Astrocyte (in vitro differentiated cells and primary cell): ENCODE data around the gene BCS1L. TPM values are rescaled to one million over a fixed set of nuclear protein-coding genes. Genes with fewer than 3 reads are reported as not detected.

Experiments used
- DNase-seq: peaks from one replicate; pipeline ENCODE4 v3.0.0-alpha.2; 2010; ENCODE audit warnings: low read depth
- FAIRE-seq: peaks from 2 replicates; lab custom pipeline; 2011; peaks lifted over from hg19 to GRCh38; lab: Jason Lieb, UNC
- H2AFZ ChIP-seq: 2 replicates; pipeline ENCODE4 v1.6.0; 2012; ENCODE audit warnings: low read depth, low read length, inconsistent platforms
- H3K27ac ChIP-seq: 2 replicates; pipeline ENCODE4 v1.5.1; 2011; ENCODE audit warnings: low read depth, low read length, inconsistent platforms
- H3K27me3 ChIP-seq: 2 replicates; pipeline ENCODE4 v1.6.0; 2011; ENCODE audit warnings: low read length, inconsistent platforms; ENCODE audit not compliant: insufficient read depth
- H3K36me3 ChIP-seq: 2 replicates; pipeline ENCODE4 v1.5.1; 2011; ENCODE audit warnings: low read length, inconsistent platforms; ENCODE audit not compliant: insufficient read depth
- H3K4me1 ChIP-seq: 2 replicates; pipeline ENCODE4 v1.5.1; 2011; ENCODE audit warnings: low read length, inconsistent platforms; ENCODE audit not compliant: insufficient read depth
- H3K4me2 ChIP-seq: 2 replicates; pipeline ENCODE4 v1.6.0; 2012; ENCODE audit warnings: low read length, inconsistent platforms
- H3K4me3 ChIP-seq: 2 replicates; pipeline ENCODE4 v1.5.1; 2011; ENCODE audit warnings: low read depth, mild to moderate bottlenecking, low read length, inconsistent platforms; ENCODE audit not compliant: insufficient read depth
- H3K79me2 ChIP-seq: 2 replicates; pipeline ENCODE4 v1.6.0; 2012; ENCODE audit warnings: mild to moderate bottlenecking, low read length, inconsistent platforms; ENCODE audit not compliant: insufficient read depth
- H3K9ac ChIP-seq: 2 replicates; pipeline ENCODE4 v1.6.0; 2012; ENCODE audit warnings: mild to moderate bottlenecking, low read length, inconsistent platforms
- H3K9me3 ChIP-seq: 2 replicates; pipeline ENCODE4 v1.5.1; 2012; ENCODE audit warnings: low read depth, mild to moderate bottlenecking, low read length, inconsistent platforms; ENCODE audit not compliant: insufficient read depth
- H4K20me1 ChIP-seq: 2 replicates; pipeline ENCODE4 v1.6.0; 2012; ENCODE audit warnings: low read length, inconsistent platforms; ENCODE audit not compliant: insufficient read depth
- H3K27ac Mint-ChIP-seq: one replicate; pipeline ENCODE4 v1.8.0; 2021; ENCODE audit warnings: mild to moderate bottlenecking, mixed read lengths; ENCODE audit not compliant: unreplicated experiment
- H3K27me3 Mint-ChIP-seq: one replicate; pipeline ENCODE4 v1.8.0; 2021; ENCODE audit warnings: low read depth, mixed read lengths; ENCODE audit not compliant: unreplicated experiment
- H3K36me3 Mint-ChIP-seq: one replicate; pipeline ENCODE4 v1.8.0; 2021; ENCODE audit warnings: low read depth, mixed read lengths; ENCODE audit not compliant: unreplicated experiment
- H3K4me1 Mint-ChIP-seq: one replicate; pipeline ENCODE4 v1.8.0; 2021; ENCODE audit warnings: low read depth, mixed read lengths; ENCODE audit not compliant: unreplicated experiment
- H3K4me3 Mint-ChIP-seq: one replicate; pipeline ENCODE4 v1.8.0; 2021; ENCODE audit warnings: mild to moderate bottlenecking, moderate library complexity, mixed read lengths; ENCODE audit not compliant: unreplicated experiment
- H3K9me3 Mint-ChIP-seq: one replicate; pipeline ENCODE4 v1.8.0; 2021; ENCODE audit warnings: mild to moderate bottlenecking, mixed read lengths; ENCODE audit not compliant: unreplicated experiment
- EZH2 ChIP-seq: IDR thresholded peaks from 2 replicates; pipeline ENCODE4 v1.6.1; 2012; ENCODE audit warnings: mild to moderate bottlenecking, low read length, inconsistent platforms; ENCODE audit not compliant: insufficient read depth
- total RNA-seq: library from RNA; stranded (reverse); gene quantifications from 2 replicates; pipeline ENCODE4 v1.2.1, GENCODE V29; 2021
- TF ChIP-seq, protein P1 (sequence below): IDR thresholded peaks from 2 replicates; pipeline ENCODE4 v1.5.1; 2011; ENCODE audit warnings: low read depth, mild to moderate bottlenecking, inconsistent platforms, low read length, moderate library complexity; ENCODE audit not compliant: insufficient read depth

The BCS1L gene
- total RNA-seq, 1 donor from 2014 or later: 27.5 TPM

DNA sequence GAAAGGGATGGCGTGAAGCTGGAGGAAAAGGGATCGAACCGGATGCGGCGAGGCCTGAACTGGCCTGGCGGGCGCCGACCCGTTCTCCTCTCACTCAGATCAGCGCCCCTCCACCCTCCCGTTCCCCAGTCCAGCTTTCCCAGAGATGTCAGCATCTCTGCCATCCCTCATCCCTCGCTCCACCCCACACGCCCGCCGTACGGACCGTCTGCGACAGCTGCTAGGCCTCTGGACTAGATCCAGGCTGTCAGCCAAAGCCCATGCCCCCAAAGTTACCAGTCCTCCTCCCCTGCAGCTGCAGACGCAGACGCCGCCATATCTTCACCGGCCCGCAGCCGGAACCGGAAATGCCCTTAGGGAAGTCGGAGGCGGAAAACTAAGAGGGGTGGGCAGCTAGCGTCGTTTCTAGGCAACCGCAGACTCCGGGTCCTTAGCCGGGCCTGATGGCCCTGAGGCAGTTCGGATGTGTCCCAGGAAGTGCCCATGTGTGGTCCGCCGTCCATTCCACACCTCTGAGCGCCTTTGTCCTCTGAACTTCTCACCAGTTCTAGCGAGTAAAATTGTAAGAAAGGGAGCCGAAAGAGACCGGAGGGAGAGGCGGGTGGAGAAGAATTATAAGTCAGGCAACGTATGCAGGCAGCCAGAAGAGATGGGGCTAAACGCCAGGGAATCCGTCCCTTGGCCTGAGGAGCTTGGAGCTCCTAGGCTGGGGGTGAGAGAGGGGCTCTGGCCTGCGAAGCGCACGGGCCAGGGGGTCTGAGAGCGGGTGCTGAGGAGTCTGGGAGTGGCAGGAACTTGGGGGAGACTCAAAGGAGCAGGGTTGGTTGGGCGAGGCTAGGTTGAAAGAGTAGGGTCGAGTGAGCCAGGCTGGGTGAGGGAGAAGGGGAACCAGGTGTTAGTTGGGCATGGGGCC lies 12.4 kb downstream of the BCS1L start, which contains the start of the genes RNF25 and STK36:
TSS of gene RNF25 (minus strand) at position 349 of the 913 bp plus-strand sequence. CDS start at position 317, 32 bp downstream.
TSS of gene STK36 (plus strand) at position 433 of the 913 bp plus-strand sequence. CDS start 744 bp downstream, outside the sequence.
- Mint-ChIP-seq H3K27ac (peak within 1 kb of the TSS; percentile 99), H3K4me3 (peak within 1 kb of the TSS; percentile 99), H3K27me3 (no peaks in the 10 kb centered on the region), H3K36me3 (peaks cover 7% of the 10 kb centered on the region), H3K9me3 (no peaks in the 10 kb centered on the region), H3K4me1 (peaks cover 8% of the 10 kb centered on the region)
- Histone ChIP-seq H3K4me1 (peaks cover 9% of the 10 kb centered on the region), H2AFZ (peak within 1 kb of the TSS; percentile 82), H3K79me2 (peaks cover 37% of the 10 kb centered on the region), H3K36me3 (peaks cover 19% of the 10 kb centered on the region), H3K4me2 (peak within 1 kb of the TSS; percentile 98), H3K4me3 (peak within 1 kb of the TSS; percentile 94), H3K9me3 (no peaks in the 10 kb centered on the region), H4K20me1 (peaks cover 32% of the 10 kb centered on the region), H3K9ac (peak within 1 kb of the TSS; percentile 87), H3K27ac (peak within 1 kb of the TSS; percentile 84), H3K27me3 (no peaks in the 10 kb centered on the region)
- FAIRE-seq (no peak), DNase-seq (peak; percentile 83)
- TF ChIP-seq EZH2: no peak
- TF ChIP-seq, protein P1, sequence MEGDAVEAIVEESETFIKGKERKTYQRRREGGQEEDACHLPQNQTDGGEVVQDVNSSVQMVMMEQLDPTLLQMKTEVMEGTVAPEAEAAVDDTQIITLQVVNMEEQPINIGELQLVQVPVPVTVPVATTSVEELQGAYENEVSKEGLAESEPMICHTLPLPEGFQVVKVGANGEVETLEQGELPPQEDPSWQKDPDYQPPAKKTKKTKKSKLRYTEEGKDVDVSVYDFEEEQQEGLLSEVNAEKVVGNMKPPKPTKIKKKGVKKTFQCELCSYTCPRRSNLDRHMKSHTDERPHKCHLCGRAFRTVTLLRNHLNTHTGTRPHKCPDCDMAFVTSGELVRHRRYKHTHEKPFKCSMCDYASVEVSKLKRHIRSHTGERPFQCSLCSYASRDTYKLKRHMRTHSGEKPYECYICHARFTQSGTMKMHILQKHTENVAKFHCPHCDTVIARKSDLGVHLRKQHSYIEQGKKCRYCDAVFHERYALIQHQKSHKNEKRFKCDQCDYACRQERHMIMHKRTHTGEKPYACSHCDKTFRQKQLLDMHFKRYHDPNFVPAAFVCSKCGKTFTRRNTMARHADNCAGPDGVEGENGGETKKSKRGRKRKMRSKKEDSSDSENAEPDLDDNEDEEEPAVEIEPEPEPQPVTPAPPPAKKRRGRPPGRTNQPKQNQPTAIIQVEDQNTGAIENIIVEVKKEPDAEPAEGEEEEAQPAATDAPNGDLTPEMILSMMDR: no peak

DNA sequence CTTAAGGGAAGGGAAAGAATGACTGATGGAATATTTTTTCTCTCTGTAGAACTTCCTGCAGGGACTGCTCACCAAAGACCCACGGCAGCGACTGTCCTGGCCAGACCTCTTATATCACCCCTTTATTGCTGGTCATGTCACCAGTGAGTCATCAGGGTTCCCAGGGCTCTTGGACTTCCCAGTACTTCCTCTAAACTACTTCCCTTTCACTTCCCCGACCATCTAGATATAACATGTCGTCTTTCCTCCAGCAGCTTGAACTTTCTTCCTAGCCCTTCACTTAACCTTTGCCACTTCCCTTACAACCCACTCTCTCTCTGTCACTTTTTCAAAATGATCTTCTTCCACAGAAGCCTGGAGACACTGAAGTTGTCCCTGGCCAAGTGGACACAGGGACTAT lies 19.6 kb downstream of the BCS1L start:
- TF ChIP-seq, protein P1: no peak
- TF ChIP-seq EZH2: no peak
- Mint-ChIP-seq H3K27ac (peak overlapping the region; percentile 42), H3K4me3 (no peak overlapping the region), H3K4me1 (peaks cover 3% of the 10 kb centered on the region), H3K36me3 (peaks cover 16% of the 10 kb centered on the region), H3K9me3 (no peaks in the 10 kb centered on the region), H3K27me3 (no peaks in the 10 kb centered on the region)
- no peak overlapping the region for H3K4me2 ChIP-seq
- no peaks in the 10 kb centered on the region for H3K9me3 ChIP-seq
- no peaks in the 10 kb centered on the region for H3K27me3 ChIP-seq
- no peak for DNase-seq
- FAIRE-seq: no peak
- no peaks in the 10 kb centered on the region for H3K79me2 ChIP-seq
- no peak overlapping the region for H3K9ac ChIP-seq
- no peaks in the 10 kb centered on the region for H4K20me1 ChIP-seq
- H3K4me1 ChIP-seq: no peaks in the 10 kb centered on the region
- H3K4me3 ChIP-seq: no peak overlapping the region
- no peak overlapping the region for H3K27ac ChIP-seq
- H2AFZ ChIP-seq: no peak overlapping the region
- H3K36me3 ChIP-seq: peaks cover 20% of the 10 kb centered on the region

DNA sequence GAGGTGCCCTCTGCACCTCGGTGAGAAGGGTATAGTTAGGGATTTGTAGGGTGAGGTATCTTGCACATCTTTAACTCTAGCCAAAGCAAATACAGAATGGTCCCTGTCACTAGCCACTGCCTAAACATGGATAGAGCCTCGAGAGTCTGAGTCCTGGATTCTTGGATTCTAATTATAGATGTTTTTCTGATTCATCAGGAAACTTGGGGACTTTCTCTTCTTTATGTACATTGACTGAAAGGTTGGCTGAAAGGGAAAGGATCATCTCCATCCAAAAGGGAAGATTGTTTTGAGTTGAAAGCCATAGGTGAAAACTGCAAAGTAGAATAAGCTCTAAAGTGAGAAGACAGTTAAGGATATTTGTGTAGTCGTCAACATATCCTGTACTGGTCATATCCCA lies 20.6 kb downstream of the BCS1L start:
- H3K4me3 Mint-ChIP-seq: no peak overlapping the region
- no peaks in the 10 kb centered on the region for H3K4me1 ChIP-seq
- DNase-seq: no peak
- no peak overlapping the region for H3K27ac Mint-ChIP-seq
- peaks cover 23% of the 10 kb centered on the region for H3K36me3 ChIP-seq
- no peaks in the 10 kb centered on the region for H3K9me3 ChIP-seq
- no peak overlapping the region for H3K9ac ChIP-seq
- H3K4me1 Mint-ChIP-seq: peaks cover 3% of the 10 kb centered on the region
- no peak for TF ChIP-seq EZH2
- TF ChIP-seq, protein P1: no peak
- no peak overlapping the region for H3K27ac ChIP-seq
- FAIRE-seq: no peak
- H3K4me2 ChIP-seq: no peak overlapping the region
- no peaks in the 10 kb centered on the region for H3K79me2 ChIP-seq
- peaks cover 18% of the 10 kb centered on the region for H3K36me3 Mint-ChIP-seq
- H2AFZ ChIP-seq: no peak overlapping the region
- no peaks in the 10 kb centered on the region for H4K20me1 ChIP-seq
- no peaks in the 10 kb centered on the region for H3K27me3 ChIP-seq
- no peaks in the 10 kb centered on the region for H3K27me3 Mint-ChIP-seq
- H3K4me3 ChIP-seq: no peak overlapping the region
- H3K9me3 Mint-ChIP-seq: no peaks in the 10 kb centered on the region
